Natural killer cell (primary cell): Measurements from ENCODE around the gene DLX5. TPM values are rescaled to one million over a fixed set of nuclear protein-coding genes. Genes with fewer than 3 reads are reported as not detected.

Experiments used
- ATAC-seq, 3 donors: fragments of 150-1000 bp in 2 of 3; fragments of 200-7000 bp in 1 of 3; cut with Tn5 transposase; 1 replicate in 1 of 3; 2 replicates in 2 of 3; pipeline ENCODE4 v1.10.0; 2021; ENCODE audit warnings: mild to moderate bottlenecking in 2 of 3, moderate library complexity in 2 of 3
- DNase-seq, 2 donors: peaks; one replicate each; pipeline versions ENCODE4 v3.0.0 to v3.0.0-alpha.2; 2013 to 2021; ENCODE audit warnings: mixed read lengths in 1 of 2
- H3K27ac ChIP-seq: one replicate; pipeline ENCODE4 v1.5.1; 2013; ENCODE audit warnings: mild to moderate bottlenecking, low read length
- H3K27me3 ChIP-seq: one replicate; pipeline ENCODE4 v1.6.1; 2013; ENCODE audit warnings: low read length; ENCODE audit not compliant: control insufficient read depth, insufficient read depth
- H3K36me3 ChIP-seq: one replicate; pipeline ENCODE4 v1.6.1; 2013; ENCODE audit warnings: low read length; ENCODE audit not compliant: control insufficient read depth, insufficient read depth
- H3K4me1 ChIP-seq: one replicate; pipeline ENCODE4 v1.6.1; 2013; ENCODE audit warnings: low read length; ENCODE audit not compliant: control insufficient read depth, insufficient read depth
- H3K4me3 ChIP-seq: one replicate; pipeline ENCODE4 v1.5.1; 2013; ENCODE audit warnings: low read length
- H3K9me3 ChIP-seq: one replicate; pipeline ENCODE4 v1.6.1; 2013; ENCODE audit warnings: low read length; ENCODE audit not compliant: control insufficient read depth, insufficient read depth
- H3K27ac Mint-ChIP-seq, 2 donors: one replicate each; pipeline ENCODE4 v1.8.0; 2022; ENCODE audit warnings: mild to moderate bottlenecking in 2 of 2, mixed read lengths in 2 of 2, moderate library complexity in 1 of 2
- H3K27me3 Mint-ChIP-seq, 2 donors: one replicate each; pipeline ENCODE4 v1.8.0; 2022; ENCODE audit warnings: low read depth in 2 of 2, mixed read lengths in 2 of 2
- H3K36me3 Mint-ChIP-seq: one replicate; pipeline ENCODE4 v1.8.0; 2022; ENCODE audit warnings: mixed read lengths
- H3K4me1 Mint-ChIP-seq, 2 donors: one replicate each; pipeline ENCODE4 v1.8.0; 2022; ENCODE audit warnings: mixed read lengths in 2 of 2
- H3K4me3 Mint-ChIP-seq: one replicate; pipeline ENCODE4 v1.8.0; 2022; ENCODE audit warnings: mild to moderate bottlenecking, moderate library complexity, mixed read lengths
- H3K9me3 Mint-ChIP-seq, 2 donors: one replicate each; pipeline ENCODE4 v1.8.0; 2022; ENCODE audit warnings: mixed read lengths in 2 of 2
- CTCF ChIP-seq: fragments of 200-600 bp; IDR thresholded peaks from one replicate; pipeline ENCODE4 v1.8.0; 2022; ENCODE audit warnings: antibody characterized with exemption
- WGBS: methylation state at CpG from one replicate; pipeline ENCODE4 v1.1.7; 2013; ENCODE audit warnings: missing lambda C conversion rate; ENCODE audit not compliant: insufficient coverage; 5-methylcytosine and 5-hydroxymethylcytosine counted together
- intact Hi-C: fragments of 100-400 bp; cut with micrococcal nuclease; formaldehyde crosslinking; loops from one replicate; pipeline ENCODE4 v1.14.2; 2022
- total RNA-seq, 4 donors: library from RNA; stranded (reverse); fragments of 120-200 nt in 1 of 4; gene quantifications; one replicate each; pipeline versions ENCODE4 v1.2.3 to v1.2.4, GENCODE V29; 2013 to 2022

The DLX5 gene
- total RNA-seq, 3 donors from 2014 or later (not counting 1 experiment from before 2014, with no cell fraction given) = not detected

GRCh38 chr7:96998744-96999143 lies 25.9 kb downstream of the DLX5 start:
- Histone ChIP-seq H3K27me3 (peaks cover 73% of the 10 kb centered on the region), H3K4me1 (peaks cover 2% of the 10 kb centered on the region), H3K9me3 (no peaks in the 10 kb centered on the region), H3K36me3 (no peaks in the 10 kb centered on the region), H3K27ac (no peak overlapping the region), H3K4me3 (no peak overlapping the region)
- TF ChIP-seq CTCF = no peak
- ATAC-seq (no peak), DNase-seq (no peak)
- Mint-ChIP-seq H3K27me3 (peaks cover 82 to 96% of the 10 kb centered on the region in 2 donors), H3K36me3 (peaks cover 11% of the 10 kb centered on the region), H3K27ac (no peak overlapping the region), H3K9me3 (peaks cover 0 to 3% of the 10 kb centered on the region in 2 donors), H3K4me3 (no peak overlapping the region), H3K4me1 (peaks cover 0 to 4% of the 10 kb centered on the region in 2 donors)
- WGBS = 9% methylated on average over 14 of the region's 14 CpGs
- intact Hi-C loops = no loop called here

GRCh38 chr7:96998333-96998732 lies 26.3 kb downstream of the DLX5 start:
- Histone ChIP-seq H3K36me3 (no peaks in the 10 kb centered on the region), H3K27ac (no peak overlapping the region), H3K27me3 (peaks cover 70% of the 10 kb centered on the region), H3K9me3 (no peaks in the 10 kb centered on the region), H3K4me3 (no peak overlapping the region), H3K4me1 (no peaks in the 10 kb centered on the region)
- Mint-ChIP-seq H3K4me3 (no peak overlapping the region), H3K27me3 (peaks cover 82 to 96% of the 10 kb centered on the region in 2 donors), H3K27ac (no peak overlapping the region), H3K9me3 (peaks cover 0 to 3% of the 10 kb centered on the region in 2 donors), H3K36me3 (peaks cover 15% of the 10 kb centered on the region), H3K4me1 (peaks cover 0 to 3% of the 10 kb centered on the region in 2 donors)
- WGBS = 22% methylated on average over 4 of the region's 11 CpGs
- DNase-seq (no peak), ATAC-seq (no peak)
- TF ChIP-seq CTCF = no peak
- intact Hi-C loops = no loop called here

GRCh38 chr7:96997512-96998032 lies 27.1 kb downstream of the DLX5 start:
- H3K4me3 Mint-ChIP-seq = no peak overlapping the region
- H3K4me1 Mint-ChIP-seq = peaks cover 0 to 5% of the 10 kb centered on the region in 2 donors
- Histone ChIP-seq H3K36me3 (no peaks in the 10 kb centered on the region), H3K27me3 (peaks cover 70% of the 10 kb centered on the region), H3K9me3 (no peaks in the 10 kb centered on the region), H3K27ac (no peak overlapping the region), H3K4me1 (peaks cover 2% of the 10 kb centered on the region), H3K4me3 (no peak overlapping the region)
- H3K36me3 Mint-ChIP-seq = peaks cover 23% of the 10 kb centered on the region
- H3K27ac Mint-ChIP-seq = no peak overlapping the region
- DNase-seq (no peak), ATAC-seq (no peak)
- H3K9me3 Mint-ChIP-seq = peaks cover 0 to 3% of the 10 kb centered on the region in 2 donors
- 13% methylated on average over 23 of the region's 23 CpGs for WGBS
- no peak for TF ChIP-seq CTCF
- peaks cover 82 to 96% of the 10 kb centered on the region in 2 donors for H3K27me3 Mint-ChIP-seq
- intact Hi-C loops = no loop called here

GRCh38 chr7:96996958-96997511 lies 27.6 kb downstream of the DLX5 start:
- Histone ChIP-seq H3K27ac (no peak overlapping the region), H3K27me3 (peaks cover 70% of the 10 kb centered on the region), H3K9me3 (no peaks in the 10 kb centered on the region), H3K4me1 (peaks cover 5% of the 10 kb centered on the region), H3K36me3 (no peaks in the 10 kb centered on the region), H3K4me3 (no peak overlapping the region)
- WGBS = 13% methylated on average over 10 of the region's 14 CpGs
- ATAC-seq (no peak), DNase-seq (no peak)
- H3K4me3 Mint-ChIP-seq = no peak overlapping the region
- peaks cover 83 to 97% of the 10 kb centered on the region in 2 donors for H3K27me3 Mint-ChIP-seq
- intact Hi-C loops = no loop called here
- peaks cover 0 to 9% of the 10 kb centered on the region in 2 donors for H3K4me1 Mint-ChIP-seq
- peaks cover 0 to 3% of the 10 kb centered on the region in 2 donors for H3K9me3 Mint-ChIP-seq
- peaks cover 24% of the 10 kb centered on the region for H3K36me3 Mint-ChIP-seq
- no peak for TF ChIP-seq CTCF
- no peak overlapping the region for H3K27ac Mint-ChIP-seq
